PC-3 (cell line): ENCODE measurements around the gene LRRTM4. TPM values are rescaled to one million over a fixed set of nuclear protein-coding genes. Genes with fewer than 3 reads are reported as not detected.
"Not testable (repeated sequence)": the region's sequence is repeated elsewhere in the genome, so short reads cannot be mapped to it uniquely, and the experiment has no call there.

Experiments used
- ATAC-seq: fragments of 200-7000 bp; cut with Tn5 transposase; 2 replicates; pipeline ENCODE4 v1.9.1; 2020; ENCODE audit warnings: mild to moderate bottlenecking, moderate library complexity
- BruUV-seq: library from RNA; stranded (reverse); fragments of 400-500 nt; replicated peaks from 2 replicates; lab custom pipeline; 2021; lab: Mats Ljungman, UMichigan
- CTCF ChIA-PET: fragments of 300-600 bp; sonication (Branson Sonifier 250); formaldehyde crosslinking; loops from one replicate; lab custom pipeline; 2022; ENCODE audit warnings: antibody characterized with exemption; lab: Charles Lee
- POLR2A ChIA-PET: fragments of 300-600 bp; sonication (Branson Sonifier 250); formaldehyde crosslinking; loops from one replicate; lab custom pipeline; 2022; ENCODE audit warnings: antibody characterized with exemption; ENCODE audit not compliant: unreplicated experiment; lab: Charles Lee
- DNase-seq: peaks from one replicate; pipeline ENCODE4 v3.0.0-alpha.2; 2015
- H2AFZ ChIP-seq: fragments of 300-600 bp; sonication (generic); 2 replicates; pipeline ENCODE4 v1.6.0; 2016; ENCODE audit warnings: antibody characterized with exemption, low read length
- H3F3A ChIP-seq: fragments of 300-600 bp; sonication (generic); one replicate; pipeline ENCODE4 v1.6.0; 2017; ENCODE audit warnings: antibody characterized with exemption, low read length, control low read depth, mild to moderate bottlenecking; ENCODE audit not compliant: unreplicated experiment
- H3K27ac ChIP-seq: fragments of 300-600 bp; sonication (generic); 2 replicates; pipeline ENCODE4 v1.5.1; 2016; ENCODE audit warnings: mild to moderate bottlenecking, low read length
- H3K27me3 ChIP-seq: fragments of 300-600 bp; sonication (generic); 2 replicates; pipeline ENCODE4 v1.6.1; 2016; ENCODE audit warnings: low read length, mixed read lengths
- H3K36me3 ChIP-seq: fragments of 300-600 bp; sonication (generic); 2 replicates; pipeline ENCODE4 v1.6.1; 2016; ENCODE audit warnings: low read depth, mixed run types, low read length, mixed read lengths
- H3K4me1 ChIP-seq: fragments of 300-600 bp; sonication (generic); 2 replicates; pipeline ENCODE4 v1.5.1; 2016; ENCODE audit warnings: low read length; ENCODE audit not compliant: insufficient read depth
- H3K4me2 ChIP-seq: fragments of 300-600 bp; sonication (generic); 2 replicates; pipeline ENCODE4 v1.6.0; 2016; ENCODE audit warnings: low read length
- H3K4me3 ChIP-seq: fragments of 300-600 bp; sonication (generic); 2 replicates; pipeline ENCODE4 v1.5.1; 2016; ENCODE audit warnings: mild to moderate bottlenecking, low read length, mixed read lengths
- H3K79me2 ChIP-seq: fragments of 300-600 bp; sonication (generic); 2 replicates; pipeline ENCODE4 v1.6.1; 2017; ENCODE audit warnings: low read length, mixed read lengths
- H3K9ac ChIP-seq: fragments of 300-600 bp; sonication (generic); 2 replicates; pipeline ENCODE4 v1.6.0; 2016; ENCODE audit warnings: mild to moderate bottlenecking, low read length
- H3K9me2 ChIP-seq: fragments of 300-600 bp; sonication (generic); replicated peaks from 2 replicates; pipeline ENCODE4 v1.6.1; 2016; ENCODE audit warnings: mixed run types, low read length, mixed read lengths
- H3K9me3 ChIP-seq: fragments of 300-600 bp; sonication (generic); 2 replicates; pipeline ENCODE4 v1.6.1; 2016; ENCODE audit warnings: low read length, mixed read lengths
- H4K20me1 ChIP-seq: fragments of 300-600 bp; sonication (generic); 2 replicates; pipeline ENCODE4 v1.6.1; 2016; ENCODE audit warnings: low read length, mixed read lengths
- EZH2 ChIP-seq: fragments of 300-600 bp; sonication (generic); IDR thresholded peaks from one replicate; pipeline ENCODE4 v1.6.1; 2017; ENCODE audit warnings: antibody characterized with exemption, mild to moderate bottlenecking, low read length; ENCODE audit not compliant: unreplicated experiment
- EZH2phosphoT487 ChIP-seq: fragments of 300-600 bp; sonication (generic); IDR thresholded peaks from 2 replicates; pipeline ENCODE4 v1.6.1; 2018; ENCODE audit warnings: mild to moderate bottlenecking, antibody characterized with exemption, low read length, borderline replicate concordance
- intact Hi-C: fragments of 100-400 bp; cut with micrococcal nuclease; formaldehyde crosslinking; loops from 2 replicates; pipeline ENCODE4 v1.9.0; 2023
- total RNA-seq: library from RNA; depleted of rRNA; stranded (reverse); fragments of >200 nt; gene quantifications from 2 replicates; pipeline ENCODE4 v1.2.3, GENCODE V29; 2014
- TF ChIP-seq, protein P1 (sequence below): fragments of 300-600 bp; sonication (generic); conservative IDR thresholded peaks from 2 replicates; pipeline ENCODE4 v1.5.1; 2017; ENCODE audit warnings: antibody characterized with exemption, low read depth, mild to moderate bottlenecking, low read length

The LRRTM4 gene
- total RNA-seq, 1 experiment from 2014 or later = not detected

GRCh38 chr2:76808732-76809131, 713.4 kb downstream of the LRRTM4 start:
- Histone ChIP-seq H3K27ac (no peak overlapping the region), H2AFZ (no peak overlapping the region), H3K27me3 (no peaks in the 10 kb centered on the region), H4K20me1 (no peaks in the 10 kb centered on the region), H3K9me3 (no peaks in the 10 kb centered on the region), H3K4me1 (no peaks in the 10 kb centered on the region), H3K4me3 (no peak overlapping the region), H3K4me2 (no peak overlapping the region), H3K36me3 (no peaks in the 10 kb centered on the region), H3K9me2 (no peaks in the 10 kb centered on the region), H3K79me2 (no peaks in the 10 kb centered on the region), H3K9ac (no peak overlapping the region), H3F3A (no peaks in the 10 kb centered on the region)
- POLR2A ChIA-PET = no interaction called here
- ATAC-seq = no peak
- CTCF ChIA-PET = no interaction called here
- BruUV-seq = no TSS peak
- intact Hi-C loops = no loop called here
- DNase-seq = no peak
- TF ChIP-seq, protein P1, sequence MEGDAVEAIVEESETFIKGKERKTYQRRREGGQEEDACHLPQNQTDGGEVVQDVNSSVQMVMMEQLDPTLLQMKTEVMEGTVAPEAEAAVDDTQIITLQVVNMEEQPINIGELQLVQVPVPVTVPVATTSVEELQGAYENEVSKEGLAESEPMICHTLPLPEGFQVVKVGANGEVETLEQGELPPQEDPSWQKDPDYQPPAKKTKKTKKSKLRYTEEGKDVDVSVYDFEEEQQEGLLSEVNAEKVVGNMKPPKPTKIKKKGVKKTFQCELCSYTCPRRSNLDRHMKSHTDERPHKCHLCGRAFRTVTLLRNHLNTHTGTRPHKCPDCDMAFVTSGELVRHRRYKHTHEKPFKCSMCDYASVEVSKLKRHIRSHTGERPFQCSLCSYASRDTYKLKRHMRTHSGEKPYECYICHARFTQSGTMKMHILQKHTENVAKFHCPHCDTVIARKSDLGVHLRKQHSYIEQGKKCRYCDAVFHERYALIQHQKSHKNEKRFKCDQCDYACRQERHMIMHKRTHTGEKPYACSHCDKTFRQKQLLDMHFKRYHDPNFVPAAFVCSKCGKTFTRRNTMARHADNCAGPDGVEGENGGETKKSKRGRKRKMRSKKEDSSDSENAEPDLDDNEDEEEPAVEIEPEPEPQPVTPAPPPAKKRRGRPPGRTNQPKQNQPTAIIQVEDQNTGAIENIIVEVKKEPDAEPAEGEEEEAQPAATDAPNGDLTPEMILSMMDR = no peak
- TF ChIP-seq EZH2 (no peak), EZH2phosphoT487 (no peak)

DNA sequence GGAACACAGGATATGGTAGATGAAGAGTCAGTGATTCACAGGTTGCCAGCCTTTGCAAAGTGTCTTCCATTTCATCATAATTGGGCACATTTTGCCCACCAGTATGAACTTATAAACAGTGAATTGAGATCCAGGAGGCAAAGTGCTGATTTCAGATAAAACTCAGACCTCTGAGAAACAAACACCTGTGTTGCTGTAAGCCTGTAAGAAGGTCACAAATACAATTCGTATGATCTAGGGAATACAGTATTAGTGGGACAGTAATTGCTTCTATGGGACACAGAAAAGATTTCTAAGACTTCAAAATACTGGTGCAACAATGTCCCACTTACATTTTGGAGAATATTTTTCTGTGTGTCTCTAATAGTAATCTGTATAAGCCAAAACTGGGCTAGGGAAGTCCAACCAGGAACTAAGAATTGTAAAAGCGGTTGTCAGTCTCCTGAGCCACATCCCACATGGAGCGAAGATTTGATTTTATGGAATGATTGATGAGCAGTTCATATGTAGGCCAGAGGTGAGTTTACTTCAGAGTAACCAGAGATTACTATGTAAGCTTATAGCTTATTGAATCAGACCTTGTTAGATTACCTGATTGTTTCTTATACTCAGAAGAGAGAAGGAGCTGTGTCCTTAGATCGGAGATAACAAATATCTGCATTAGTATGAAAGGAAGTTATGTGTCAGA, 728.4 kb downstream of the LRRTM4 start:
- no peaks in the 10 kb centered on the region for H3K9me2 ChIP-seq
- ATAC-seq (no peak), DNase-seq (no peak)
- no peaks in the 10 kb centered on the region for H3K36me3 ChIP-seq
- H3K4me2 ChIP-seq = no peak overlapping the region
- H3K9ac ChIP-seq = no peak overlapping the region
- CTCF ChIA-PET = no interaction called here
- H3K27ac ChIP-seq = no peak overlapping the region
- intact Hi-C loops = no loop called here
- no peak overlapping the region for H3K4me3 ChIP-seq
- H3K4me1 ChIP-seq = no peaks in the 10 kb centered on the region
- no peaks in the 10 kb centered on the region for H4K20me1 ChIP-seq
- TF ChIP-seq, protein P1 = no peak
- TF ChIP-seq EZH2phosphoT487 (no peak), EZH2 (no peak)
- H3K9me3 ChIP-seq = no peaks in the 10 kb centered on the region
- no peak overlapping the region for H2AFZ ChIP-seq
- H3K27me3 ChIP-seq = no peaks in the 10 kb centered on the region
- POLR2A ChIA-PET = no interaction called here
- H3K79me2 ChIP-seq = no peaks in the 10 kb centered on the region
- no peaks in the 10 kb centered on the region for H3F3A ChIP-seq
- BruUV-seq = no TSS peak

DNA sequence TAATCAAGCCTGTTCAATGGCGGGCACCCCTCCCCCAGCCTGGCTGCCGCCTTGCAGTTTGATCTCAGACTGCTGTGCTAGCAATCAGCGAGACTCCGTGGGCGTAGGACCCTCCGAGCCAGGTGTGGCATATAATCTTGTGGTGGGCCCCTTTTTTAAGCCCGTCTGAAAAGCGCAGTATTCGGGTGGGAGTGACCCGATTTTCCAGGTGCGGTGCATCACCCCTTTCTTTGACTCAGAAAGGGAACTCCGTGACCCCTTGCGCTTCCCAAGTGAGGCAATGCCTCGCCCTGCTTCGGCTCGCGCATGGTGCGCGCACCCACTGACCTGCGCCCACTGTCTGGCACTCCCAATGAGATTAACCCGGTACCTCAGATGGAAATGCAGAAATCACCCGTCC, 740.9 kb downstream of the LRRTM4 start:
- intact Hi-C loops, CTCF ChIA-PET, POLR2A ChIA-PET: not testable (repeated sequence)

More for the DNA sequence above, 740.9 kb downstream of the LRRTM4 start:
- H3K4me1 ChIP-seq, H3K9ac ChIP-seq, H3K27ac ChIP-seq, H3K9me3 ChIP-seq, H3K4me2 ChIP-seq, H3K4me3 ChIP-seq, ATAC-seq, H2AFZ ChIP-seq, H3K79me2 ChIP-seq, DNase-seq, BruUV-seq, H3K36me3 ChIP-seq, H4K20me1 ChIP-seq, H3K9me2 ChIP-seq, H3F3A ChIP-seq, H3K27me3 ChIP-seq: not testable (repeated sequence)
